GM23338 (cell line): ENCODE measurements around the gene VEGFA. TPM values are rescaled to one million over a fixed set of nuclear protein-coding genes. Genes with fewer than 3 reads are reported as not detected.

ENCODE experiments used
- ATAC-seq: fragments of 200-7000 bp; cut with Tn5 transposase; 3 replicates; pipeline ENCODE4 v1.9.1; 2020
- DNase-seq: peaks from one replicate; pipeline ENCODE4 v3.0.0-alpha.2; 2015; ENCODE audit warnings: low spot score
- H2AFZ ChIP-seq: fragments of 200-600 bp; sonication (generic); 2 replicates; pipeline ENCODE4 v1.8.0; 2016; ENCODE audit warnings: antibody characterized with exemption, mild to moderate bottlenecking, moderate library complexity
- H3F3A ChIP-seq: fragments of 200-600 bp; sonication (generic); replicated peaks from 2 replicates; pipeline ENCODE4 v1.8.0; 2017; ENCODE audit warnings: antibody characterized with exemption, mixed run types, low read depth
- H3K27ac ChIP-seq: fragments of 200-600 bp; sonication (generic); 2 replicates; pipeline ENCODE4 v1.6.1; 2016; ENCODE audit warnings: low read depth
- H3K27me3 ChIP-seq: fragments of 200-600 bp; sonication (generic); 2 replicates; pipeline ENCODE4 v1.8.0; 2016; ENCODE audit warnings: mild to moderate bottlenecking, mixed run types, moderate library complexity; ENCODE audit not compliant: insufficient read depth
- H3K36me3 ChIP-seq: fragments of 200-600 bp; sonication (generic); 2 replicates; pipeline ENCODE4 v1.8.0; 2016; ENCODE audit warnings: mild to moderate bottlenecking; ENCODE audit not compliant: insufficient read depth
- H3K4me1 ChIP-seq: fragments of 200-600 bp; sonication (generic); 2 replicates; pipeline ENCODE4 v1.8.0; 2016; ENCODE audit warnings: mild to moderate bottlenecking, moderate library complexity; ENCODE audit not compliant: insufficient read depth
- H3K4me2 ChIP-seq: fragments of 200-600 bp; sonication (generic); 2 replicates; pipeline ENCODE4 v1.7.1; 2017; ENCODE audit warnings: mixed run types
- H3K4me3 ChIP-seq: fragments of 200-600 bp; sonication (generic); 2 replicates; pipeline ENCODE4 v1.6.1; 2016; ENCODE audit warnings: mixed run types
- H3K79me2 ChIP-seq: fragments of 200-600 bp; sonication (generic); replicated peaks from 2 replicates; pipeline ENCODE4 v1.8.0; 2017; ENCODE audit warnings: mild to moderate bottlenecking; ENCODE audit not compliant: insufficient read depth
- H3K9me2 ChIP-seq: fragments of 200-600 bp; sonication (generic); 2 replicates; pipeline ENCODE4 v1.8.0; 2017; ENCODE audit not compliant: insufficient read depth
- H4K20me1 ChIP-seq: fragments of 200-600 bp; sonication (generic); replicated peaks from 2 replicates; pipeline ENCODE4 v1.8.0; 2017; ENCODE audit warnings: mild to moderate bottlenecking; ENCODE audit not compliant: insufficient read depth
- H3K27ac Mint-ChIP-seq: 2 replicates; pipeline ENCODE4 v1.8.0; 2020; ENCODE audit warnings: inconsistent platforms, mild to moderate bottlenecking, moderate library complexity, mixed read lengths
- H3K27me3 Mint-ChIP-seq: 3 replicates; pipeline ENCODE4 v1.8.0; 2022; ENCODE audit warnings: low read depth, mild to moderate bottlenecking, moderate library complexity, mixed read lengths, inconsistent platforms; ENCODE audit not compliant: insufficient read depth, poor library complexity
- H3K36me3 Mint-ChIP-seq: 3 replicates; pipeline ENCODE4 v1.8.0; 2021; ENCODE audit warnings: low read depth, mild to moderate bottlenecking, inconsistent platforms, moderate library complexity, mixed read lengths
- H3K4me1 Mint-ChIP-seq: 3 replicates; pipeline ENCODE4 v1.8.0; 2020; ENCODE audit warnings: mild to moderate bottlenecking, inconsistent platforms, mixed read lengths
- H3K4me3 Mint-ChIP-seq: 3 replicates; pipeline ENCODE4 v1.8.0; 2021; ENCODE audit warnings: moderate library complexity, mild to moderate bottlenecking, inconsistent platforms, mixed read lengths
- H3K9me3 Mint-ChIP-seq: 3 replicates; pipeline ENCODE4 v1.8.0; 2020; ENCODE audit warnings: moderate library complexity, mild to moderate bottlenecking, inconsistent platforms, mixed read lengths
- CREB1 ChIP-seq: fragments of 250-450 bp; sonication (Bioruptor Pico); IDR thresholded peaks from 2 replicates; pipeline ENCODE4 v1.5.0; 2020; ENCODE audit warnings: low read depth, mild to moderate bottlenecking, moderate library complexity
- EZH2 ChIP-seq: fragments of 200-600 bp; sonication (generic); IDR thresholded peaks from one replicate; pipeline ENCODE4 v1.8.0; 2017; ENCODE audit warnings: antibody characterized with exemption, mild to moderate bottlenecking, low read depth; ENCODE audit not compliant: unreplicated experiment
- EZH2phosphoT487 ChIP-seq: fragments of 200-600 bp; sonication (generic); IDR thresholded peaks from one replicate; pipeline ENCODE4 v1.8.1; 2018; ENCODE audit warnings: antibody characterized with exemption; ENCODE audit not compliant: unreplicated experiment
- JUNB ChIP-seq: IDR thresholded peaks from one replicate; pipeline ENCODE4 v1.6.1; 2016; ENCODE audit warnings: antibody characterized with exemption; ENCODE audit not compliant: unreplicated experiment
- NANOG ChIP-seq: IDR thresholded peaks from 2 replicates; pipeline ENCODE4 v1.6.1; 2016; ENCODE audit warnings: antibody characterized with exemption, borderline replicate concordance
- POLR2AphosphoS5 ChIP-seq: IDR thresholded peaks from 2 replicates; pipeline ENCODE4 v1.6.1; 2016; ENCODE audit warnings: antibody characterized with exemption, low read depth
- STAT1 ChIP-seq: IDR thresholded peaks from one replicate; pipeline ENCODE4 v1.6.1; 2016; ENCODE audit warnings: antibody characterized with exemption; ENCODE audit not compliant: unreplicated experiment
- ZNF114 ChIP-seq: fragments of 250-450 bp; sonication (Bioruptor Pico); IDR thresholded peaks from 2 replicates; pipeline ENCODE4 v1.5.0; 2020; ENCODE audit warnings: mild to moderate bottlenecking, moderate library complexity
- ZNF331 ChIP-seq: fragments of 250-450 bp; sonication (Bioruptor Pico); IDR thresholded peaks from 2 replicates; pipeline ENCODE4 v1.5.0; 2020; ENCODE audit warnings: low read depth, mild to moderate bottlenecking, moderate library complexity
- polyA plus RNA-seq: library from polyadenylated mRNA; unstranded; fragments of >200 nt; fragmentation: Nextera tagmentation; extraction: Ambion mirVana; gene quantifications from 2 replicates; pipeline ENCODE4 v1.2.1, GENCODE V29; 2016
- total RNA-seq: library from RNA; depleted of rRNA; stranded (reverse); fragments of >200 nt; shearing (Covaris generic); gene quantifications from 2 replicates; pipeline ENCODE4 v1.2.3, GENCODE V29; 2014
- TF ChIP-seq, protein P1 (sequence below): fragments of 250-450 bp; sonication (Bioruptor Pico); IDR thresholded peaks from 2 replicates; pipeline ENCODE4 v1.5.0; 2020; ENCODE audit warnings: mild to moderate bottlenecking, moderate library complexity
- TF ChIP-seq, protein P2 (sequence below), 2 experiments: fragments of 200-600 bp in 1 of 2; sonication (generic) in 1 of 2; conservative IDR thresholded peaks; 2 replicates each; pipeline versions ENCODE4 v1.5.1 to v1.6.1; 2016 to 2017; ENCODE audit warnings: antibody characterized with exemption in 2 of 2, low read depth in 2 of 2, mild to moderate bottlenecking in 2 of 2, moderate library complexity in 1 of 2
- TF ChIP-seq, protein P3 (sequence below): IDR thresholded peaks from 2 replicates; pipeline ENCODE4 v1.6.1; 2016; ENCODE audit warnings: antibody characterized with exemption
- TF ChIP-seq, protein P4 (sequence below): IDR thresholded peaks from one replicate; pipeline ENCODE4 v1.6.1; 2018; ENCODE audit warnings: antibody characterized with exemption; ENCODE audit not compliant: unreplicated experiment

Gene VEGFA
- total and polyA plus RNA-seq, 2 experiments from 2014 or later, result 10.9 to 61.1 TPM

DNA sequence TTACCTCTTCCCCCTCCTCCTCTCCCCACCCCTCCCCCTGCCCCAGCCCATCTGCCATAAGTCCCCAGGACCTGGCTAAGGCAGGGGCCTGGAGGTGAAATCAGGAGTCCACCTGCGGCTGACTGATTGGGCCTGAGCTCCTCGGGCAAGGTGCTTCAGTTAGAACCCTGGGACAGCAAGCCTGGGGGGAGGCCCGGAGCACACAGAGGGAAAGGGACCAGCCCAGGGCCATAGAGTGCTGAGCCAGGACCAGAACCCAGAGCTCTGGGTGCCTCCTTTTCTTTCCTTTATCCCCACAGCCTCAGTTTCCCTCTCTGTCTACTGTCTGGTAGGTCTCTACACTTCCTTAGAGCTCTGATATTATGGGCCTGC lies 35.7 kb upstream of the VEGFA start:
- Histone ChIP-seq H3F3A (no peaks in the 10 kb centered on the region), H3K79me2 (no peaks in the 10 kb centered on the region), H3K4me2 (no peak overlapping the region), H3K36me3 (peaks cover 6% of the 10 kb centered on the region; the same call in 1 of the 2 replicates), H3K4me1 (no peaks in the 10 kb centered on the region), H2AFZ (no peak overlapping the region), H3K4me3 (no peak overlapping the region), H3K27ac (no peak overlapping the region), H4K20me1 (no peaks in the 10 kb centered on the region), H3K27me3 (no peaks in the 10 kb centered on the region), H3K9me2 (no peaks in the 10 kb centered on the region)
- Mint-ChIP-seq H3K36me3 (no peaks in the 10 kb centered on the region), H3K27ac (no peak overlapping the region), H3K9me3 (peaks cover 18% of the 10 kb centered on the region; the same call in 2 of the 3 replicates), H3K4me1 (peaks cover 12% of the 10 kb centered on the region; the same call in 2 of the 3 replicates), H3K4me3 (no peak overlapping the region), H3K27me3 (peaks cover 7% of the 10 kb centered on the region)
- TF ChIP-seq STAT1 (no peak), EZH2phosphoT487 (no peak), ZNF114 (CRISPR knock-in tag) (no peak), CREB1 (CRISPR knock-in tag) (no peak), EZH2 (no peak), JUNB (no peak), ZNF331 (no peak), NANOG (no peak), POLR2AphosphoS5 (no peak)
- TF ChIP-seq, protein P1, sequence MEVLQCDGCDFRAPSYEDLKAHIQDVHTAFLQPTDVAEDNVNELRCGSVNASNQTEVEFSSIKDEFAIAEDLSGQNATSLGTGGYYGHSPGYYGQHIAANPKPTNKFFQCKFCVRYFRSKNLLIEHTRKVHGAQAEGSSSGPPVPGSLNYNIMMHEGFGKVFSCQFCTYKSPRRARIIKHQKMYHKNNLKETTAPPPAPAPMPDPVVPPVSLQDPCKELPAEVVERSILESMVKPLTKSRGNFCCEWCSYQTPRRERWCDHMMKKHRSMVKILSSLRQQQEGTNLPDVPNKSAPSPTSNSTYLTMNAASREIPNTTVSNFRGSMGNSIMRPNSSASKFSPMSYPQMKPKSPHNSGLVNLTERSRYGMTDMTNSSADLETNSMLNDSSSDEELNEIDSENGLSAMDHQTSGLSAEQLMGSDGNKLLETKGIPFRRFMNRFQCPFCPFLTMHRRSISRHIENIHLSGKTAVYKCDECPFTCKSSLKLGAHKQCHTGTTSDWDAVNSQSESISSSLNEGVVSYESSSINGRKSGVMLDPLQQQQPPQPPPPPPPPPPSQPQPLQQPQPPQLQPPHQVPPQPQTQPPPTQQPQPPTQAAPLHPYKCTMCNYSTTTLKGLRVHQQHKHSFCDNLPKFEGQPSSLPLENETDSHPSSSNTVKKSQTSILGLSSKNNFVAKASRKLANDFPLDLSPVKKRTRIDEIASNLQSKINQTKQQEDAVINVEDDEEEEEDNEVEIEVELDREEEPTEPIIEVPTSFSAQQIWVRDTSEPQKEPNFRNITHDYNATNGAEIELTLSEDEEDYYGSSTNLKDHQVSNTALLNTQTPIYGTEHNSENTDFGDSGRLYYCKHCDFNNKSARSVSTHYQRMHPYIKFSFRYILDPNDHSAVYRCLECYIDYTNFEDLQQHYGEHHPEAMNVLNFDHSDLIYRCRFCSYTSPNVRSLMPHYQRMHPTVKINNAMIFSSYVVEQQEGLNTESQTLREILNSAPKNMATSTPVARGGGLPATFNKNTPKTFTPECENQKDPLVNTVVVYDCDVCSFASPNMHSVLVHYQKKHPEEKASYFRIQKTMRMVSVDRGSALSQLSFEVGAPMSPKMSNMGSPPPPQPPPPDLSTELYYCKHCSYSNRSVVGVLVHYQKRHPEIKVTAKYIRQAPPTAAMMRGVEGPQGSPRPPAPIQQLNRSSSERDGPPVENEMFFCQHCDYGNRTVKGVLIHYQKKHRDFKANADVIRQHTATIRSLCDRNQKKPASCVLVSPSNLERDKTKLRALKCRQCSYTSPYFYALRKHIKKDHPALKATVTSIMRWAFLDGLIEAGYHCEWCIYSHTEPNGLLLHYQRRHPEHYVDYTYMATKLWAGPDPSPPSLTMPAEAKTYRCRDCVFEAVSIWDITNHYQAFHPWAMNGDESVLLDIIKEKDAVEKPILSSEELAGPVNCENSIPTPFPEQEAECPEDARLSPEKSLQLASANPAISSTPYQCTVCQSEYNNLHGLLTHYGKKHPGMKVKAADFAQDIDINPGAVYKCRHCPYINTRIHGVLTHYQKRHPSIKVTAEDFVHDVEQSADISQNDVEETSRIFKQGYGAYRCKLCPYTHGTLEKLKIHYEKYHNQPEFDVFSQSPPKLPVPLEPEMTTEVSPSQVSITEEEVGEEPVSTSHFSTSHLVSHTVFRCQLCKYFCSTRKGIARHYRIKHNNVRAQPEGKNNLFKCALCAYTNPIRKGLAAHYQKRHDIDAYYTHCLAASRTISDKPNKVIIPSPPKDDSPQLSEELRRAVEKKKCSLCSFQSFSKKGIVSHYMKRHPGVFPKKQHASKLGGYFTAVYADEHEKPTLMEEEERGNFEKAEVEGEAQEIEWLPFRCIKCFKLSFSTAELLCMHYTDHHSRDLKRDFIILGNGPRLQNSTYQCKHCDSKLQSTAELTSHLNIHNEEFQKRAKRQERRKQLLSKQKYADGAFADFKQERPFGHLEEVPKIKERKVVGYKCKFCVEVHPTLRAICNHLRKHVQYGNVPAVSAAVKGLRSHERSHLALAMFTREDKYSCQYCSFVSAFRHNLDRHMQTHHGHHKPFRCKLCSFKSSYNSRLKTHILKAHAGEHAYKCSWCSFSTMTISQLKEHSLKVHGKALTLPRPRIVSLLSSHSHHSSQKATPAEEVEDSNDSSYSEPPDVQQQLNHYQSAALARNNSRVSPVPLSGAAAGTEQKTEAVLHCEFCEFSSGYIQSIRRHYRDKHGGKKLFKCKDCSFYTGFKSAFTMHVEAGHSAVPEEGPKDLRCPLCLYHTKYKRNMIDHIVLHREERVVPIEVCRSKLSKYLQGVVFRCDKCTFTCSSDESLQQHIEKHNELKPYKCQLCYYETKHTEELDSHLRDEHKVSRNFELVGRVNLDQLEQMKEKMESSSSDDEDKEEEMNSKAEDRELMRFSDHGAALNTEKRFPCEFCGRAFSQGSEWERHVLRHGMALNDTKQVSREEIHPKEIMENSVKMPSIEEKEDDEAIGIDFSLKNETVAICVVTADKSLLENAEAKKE, result no peak
- TF ChIP-seq, protein P2, sequence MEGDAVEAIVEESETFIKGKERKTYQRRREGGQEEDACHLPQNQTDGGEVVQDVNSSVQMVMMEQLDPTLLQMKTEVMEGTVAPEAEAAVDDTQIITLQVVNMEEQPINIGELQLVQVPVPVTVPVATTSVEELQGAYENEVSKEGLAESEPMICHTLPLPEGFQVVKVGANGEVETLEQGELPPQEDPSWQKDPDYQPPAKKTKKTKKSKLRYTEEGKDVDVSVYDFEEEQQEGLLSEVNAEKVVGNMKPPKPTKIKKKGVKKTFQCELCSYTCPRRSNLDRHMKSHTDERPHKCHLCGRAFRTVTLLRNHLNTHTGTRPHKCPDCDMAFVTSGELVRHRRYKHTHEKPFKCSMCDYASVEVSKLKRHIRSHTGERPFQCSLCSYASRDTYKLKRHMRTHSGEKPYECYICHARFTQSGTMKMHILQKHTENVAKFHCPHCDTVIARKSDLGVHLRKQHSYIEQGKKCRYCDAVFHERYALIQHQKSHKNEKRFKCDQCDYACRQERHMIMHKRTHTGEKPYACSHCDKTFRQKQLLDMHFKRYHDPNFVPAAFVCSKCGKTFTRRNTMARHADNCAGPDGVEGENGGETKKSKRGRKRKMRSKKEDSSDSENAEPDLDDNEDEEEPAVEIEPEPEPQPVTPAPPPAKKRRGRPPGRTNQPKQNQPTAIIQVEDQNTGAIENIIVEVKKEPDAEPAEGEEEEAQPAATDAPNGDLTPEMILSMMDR (conservative IDR thresholded peaks at IDR 0.05; ENCODE audit: low read depth in 2 of 2), result no peak
- TF ChIP-seq, protein P3, sequence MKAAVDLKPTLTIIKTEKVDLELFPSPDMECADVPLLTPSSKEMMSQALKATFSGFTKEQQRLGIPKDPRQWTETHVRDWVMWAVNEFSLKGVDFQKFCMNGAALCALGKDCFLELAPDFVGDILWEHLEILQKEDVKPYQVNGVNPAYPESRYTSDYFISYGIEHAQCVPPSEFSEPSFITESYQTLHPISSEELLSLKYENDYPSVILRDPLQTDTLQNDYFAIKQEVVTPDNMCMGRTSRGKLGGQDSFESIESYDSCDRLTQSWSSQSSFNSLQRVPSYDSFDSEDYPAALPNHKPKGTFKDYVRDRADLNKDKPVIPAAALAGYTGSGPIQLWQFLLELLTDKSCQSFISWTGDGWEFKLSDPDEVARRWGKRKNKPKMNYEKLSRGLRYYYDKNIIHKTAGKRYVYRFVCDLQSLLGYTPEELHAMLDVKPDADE, result no peak
- TF ChIP-seq, protein P4, sequence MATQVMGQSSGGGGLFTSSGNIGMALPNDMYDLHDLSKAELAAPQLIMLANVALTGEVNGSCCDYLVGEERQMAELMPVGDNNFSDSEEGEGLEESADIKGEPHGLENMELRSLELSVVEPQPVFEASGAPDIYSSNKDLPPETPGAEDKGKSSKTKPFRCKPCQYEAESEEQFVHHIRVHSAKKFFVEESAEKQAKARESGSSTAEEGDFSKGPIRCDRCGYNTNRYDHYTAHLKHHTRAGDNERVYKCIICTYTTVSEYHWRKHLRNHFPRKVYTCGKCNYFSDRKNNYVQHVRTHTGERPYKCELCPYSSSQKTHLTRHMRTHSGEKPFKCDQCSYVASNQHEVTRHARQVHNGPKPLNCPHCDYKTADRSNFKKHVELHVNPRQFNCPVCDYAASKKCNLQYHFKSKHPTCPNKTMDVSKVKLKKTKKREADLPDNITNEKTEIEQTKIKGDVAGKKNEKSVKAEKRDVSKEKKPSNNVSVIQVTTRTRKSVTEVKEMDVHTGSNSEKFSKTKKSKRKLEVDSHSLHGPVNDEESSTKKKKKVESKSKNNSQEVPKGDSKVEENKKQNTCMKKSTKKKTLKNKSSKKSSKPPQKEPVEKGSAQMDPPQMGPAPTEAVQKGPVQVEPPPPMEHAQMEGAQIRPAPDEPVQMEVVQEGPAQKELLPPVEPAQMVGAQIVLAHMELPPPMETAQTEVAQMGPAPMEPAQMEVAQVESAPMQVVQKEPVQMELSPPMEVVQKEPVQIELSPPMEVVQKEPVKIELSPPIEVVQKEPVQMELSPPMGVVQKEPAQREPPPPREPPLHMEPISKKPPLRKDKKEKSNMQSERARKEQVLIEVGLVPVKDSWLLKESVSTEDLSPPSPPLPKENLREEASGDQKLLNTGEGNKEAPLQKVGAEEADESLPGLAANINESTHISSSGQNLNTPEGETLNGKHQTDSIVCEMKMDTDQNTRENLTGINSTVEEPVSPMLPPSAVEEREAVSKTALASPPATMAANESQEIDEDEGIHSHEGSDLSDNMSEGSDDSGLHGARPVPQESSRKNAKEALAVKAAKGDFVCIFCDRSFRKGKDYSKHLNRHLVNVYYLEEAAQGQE, result no peak
- ATAC-seq, result no peak; the same call in 2 of the 3 replicates
- DNase-seq, result no peak
